Amniotic epithelial cell (primary cell): ENCODE measurements around the gene ZP3.
"Not testable (repeated sequence)": the region's sequence is repeated elsewhere in the genome, so short reads cannot be mapped to it uniquely, and the experiment has no call there.

ENCODE experiments used
- DNase-seq: peaks from one replicate; pipeline ENCODE4 v3.0.0-alpha.2; 2010; ENCODE audit warnings: low read depth

Gene ZP3

GRCh38 chr7:76485822-76486610, 61.3 kb downstream of the ZP3 start:
- DNase-seq, result not testable (repeated sequence)

GRCh38 chr7:76486618-76487017, 61.9 kb downstream of the ZP3 start:
- DNase-seq, result not testable (repeated sequence)

GRCh38 chr7:76487969-76488368, 63.2 kb downstream of the ZP3 start:
- not testable (repeated sequence) for DNase-seq
